ACC112 (cell line): ENCODE results near the gene CYRIA.

Experiments
- H2AFZ ChIP-seq: fragments of 200-600 bp; sonication (generic); one replicate; pipeline ENCODE4 v1.6.0; 2017; ENCODE audit warnings: antibody characterized with exemption, low read length; ENCODE audit not compliant: unreplicated experiment
- H3K27ac ChIP-seq: fragments of 200-600 bp; sonication (generic); 2 replicates; pipeline ENCODE4 v1.5.1; 2014; ENCODE audit warnings: low read depth, mild to moderate bottlenecking, antibody characterized with exemption, low read length, moderate library complexity
- H3K27me3 ChIP-seq: fragments of 200-600 bp; sonication (generic); 2 replicates; pipeline ENCODE4 v1.6.1; 2014; ENCODE audit warnings: mild to moderate bottlenecking, antibody characterized with exemption, low read length, moderate library complexity, mixed read lengths; ENCODE audit not compliant: insufficient read depth
- H3K36me3 ChIP-seq: fragments of 200-600 bp; sonication (generic); 2 replicates; pipeline ENCODE4 v1.6.1; 2016; ENCODE audit warnings: mild to moderate bottlenecking, antibody characterized with exemption, low read length, moderate library complexity, mixed read lengths; ENCODE audit not compliant: insufficient read depth
- H3K4me1 ChIP-seq: fragments of 200-600 bp; sonication (generic); one replicate; pipeline ENCODE4 v1.6.1; 2016; ENCODE audit warnings: low read length, mixed read lengths; ENCODE audit not compliant: insufficient read depth, unreplicated experiment, control insufficient read depth
- H3K4me3 ChIP-seq: fragments of 200-600 bp; sonication (generic); 2 replicates; pipeline ENCODE4 v1.5.1; 2014; ENCODE audit warnings: mild to moderate bottlenecking, low read depth, low read length
- H3K79me2 ChIP-seq: fragments of 200-600 bp; sonication (generic); one replicate; pipeline ENCODE4 v1.6.0; 2016; ENCODE audit warnings: low read length; ENCODE audit not compliant: control insufficient read depth, unreplicated experiment, insufficient read depth

The CYRIA gene

DNA sequence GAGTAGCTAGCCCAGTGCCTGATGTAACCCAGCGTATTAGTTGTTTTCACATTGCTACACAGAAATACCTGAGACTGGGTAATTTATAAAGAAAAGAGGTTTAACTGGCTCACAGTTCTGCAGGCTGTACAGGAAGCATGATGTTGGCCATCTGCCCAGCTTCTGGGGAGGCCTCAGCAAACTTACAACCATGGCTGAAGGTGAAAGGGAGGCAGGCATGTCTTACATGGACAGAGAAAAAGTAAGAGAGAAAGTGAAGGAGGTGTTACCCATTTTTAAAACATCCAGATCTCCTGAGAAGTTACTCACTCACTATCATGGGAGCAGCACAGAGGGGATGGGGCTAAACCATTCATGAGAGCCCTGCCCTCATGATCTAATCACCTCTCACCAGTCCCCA lies 6.1 kb upstream of the CYRIA start:
- peaks cover 33% of the 10 kb centered on the region for H3K27me3 ChIP-seq
- no peak overlapping the region for H3K4me3 ChIP-seq
- no peaks in the 10 kb centered on the region for H3K4me1 ChIP-seq
- H2AFZ ChIP-seq, result no peak overlapping the region
- H3K36me3 ChIP-seq, result no peaks in the 10 kb centered on the region
- no peak overlapping the region for H3K27ac ChIP-seq
- no peaks in the 10 kb centered on the region for H3K79me2 ChIP-seq

DNA sequence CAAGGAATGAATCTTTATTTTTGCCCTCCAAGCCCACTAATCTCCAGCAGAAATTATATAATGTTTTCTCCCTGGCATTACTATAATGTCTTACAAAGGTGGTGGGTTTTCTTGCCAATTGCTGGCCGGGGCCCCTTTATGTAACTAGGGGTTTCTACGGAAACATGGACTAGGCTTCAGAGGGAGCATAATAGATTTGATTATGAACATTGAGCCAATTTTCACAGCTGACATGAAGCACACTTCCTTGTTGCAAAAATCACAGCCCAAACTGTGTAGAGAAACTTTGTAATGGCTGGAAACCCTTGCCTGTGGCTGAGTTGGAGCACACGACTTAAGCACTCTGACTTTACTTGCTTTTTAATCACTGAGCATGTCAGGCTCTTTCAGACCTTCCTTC lies 3.8 kb upstream of the CYRIA start:
- no peaks in the 10 kb centered on the region for H3K36me3 ChIP-seq
- no peaks in the 10 kb centered on the region for H3K79me2 ChIP-seq
- no peak overlapping the region for H3K4me3 ChIP-seq
- no peak overlapping the region for H2AFZ ChIP-seq
- peaks cover 7% of the 10 kb centered on the region for H3K4me1 ChIP-seq
- no peak overlapping the region for H3K27ac ChIP-seq
- peaks cover 39% of the 10 kb centered on the region for H3K27me3 ChIP-seq

DNA sequence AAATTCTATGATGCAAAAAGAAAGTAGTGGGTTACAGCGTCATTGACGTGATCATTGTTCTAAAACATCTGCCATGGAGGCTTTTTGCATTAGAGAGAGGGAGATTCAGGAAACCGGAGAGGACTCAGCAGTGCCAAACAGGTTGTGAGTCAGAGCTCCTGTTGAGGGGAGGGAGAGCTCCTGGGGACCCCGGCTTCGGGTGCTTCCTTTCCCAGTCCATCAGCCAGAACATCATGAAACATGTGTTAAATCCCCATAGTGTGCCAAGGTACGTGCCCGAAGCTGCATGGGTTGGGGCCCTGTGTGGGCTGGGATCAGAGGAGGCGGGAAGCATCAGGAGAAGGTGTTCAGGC lies 791 bp upstream of the CYRIA start:
- H2AFZ ChIP-seq, result peak overlapping the region; percentile 70
- H3K4me3 ChIP-seq, result peak overlapping the region; percentile 78
- H3K4me1 ChIP-seq, result peaks cover 14% of the 10 kb centered on the region

DNA sequence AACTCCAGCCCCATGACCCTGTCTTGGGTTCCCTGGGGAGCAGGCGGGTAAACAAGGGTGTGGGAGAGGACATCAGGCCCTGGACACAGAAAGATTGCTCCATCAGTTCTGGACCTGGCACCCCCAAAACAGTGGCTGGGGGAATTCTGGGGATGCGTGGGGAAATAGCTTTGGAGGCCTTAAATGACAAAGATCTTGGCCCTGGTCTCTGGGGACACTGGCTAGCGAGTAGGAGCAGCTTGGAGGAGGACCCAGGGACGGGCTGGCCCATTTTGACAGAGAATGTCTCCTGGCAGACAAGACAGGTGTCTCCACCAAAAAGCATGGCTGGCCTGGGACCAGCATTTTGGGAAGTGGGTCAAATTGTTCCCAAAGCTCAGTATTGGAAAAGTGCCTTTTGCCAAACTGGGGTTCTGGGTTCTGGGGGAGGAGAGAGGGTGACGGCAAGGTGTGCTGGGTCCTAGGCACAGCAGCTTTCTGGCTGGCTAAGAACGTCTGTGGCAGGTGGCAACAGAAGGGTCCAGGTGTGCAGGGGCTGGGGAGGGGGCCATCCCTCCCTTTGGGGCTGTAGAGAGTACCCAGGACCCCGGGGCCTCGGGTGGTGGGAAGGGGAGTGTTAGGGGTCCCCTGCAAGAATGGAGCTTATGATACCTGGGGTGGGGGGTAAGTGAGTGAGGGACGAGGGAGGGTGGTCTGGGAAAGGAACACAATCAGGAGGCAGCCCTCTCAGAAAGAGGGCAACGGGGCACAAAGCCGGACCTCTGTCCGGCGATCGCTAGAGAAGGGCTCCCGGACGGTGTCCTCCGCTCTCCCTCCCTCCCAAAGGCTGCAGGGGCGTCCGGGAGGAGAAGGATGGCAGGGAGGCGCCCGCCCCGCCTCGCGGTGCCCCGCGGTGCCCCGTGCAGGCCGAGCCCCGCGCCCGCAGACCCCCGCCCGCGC lies 556 bp downstream of the CYRIA start:
- Histone ChIP-seq H2AFZ (no peak overlapping the region), H3K4me1 (peaks cover 14% of the 10 kb centered on the region), H3K4me3 (peak overlapping the region; percentile 77), H3K36me3 (no peaks in the 10 kb centered on the region), H3K27me3 (peaks cover 38% of the 10 kb centered on the region), H3K27ac (no peak overlapping the region), H3K79me2 (no peaks in the 10 kb centered on the region)

More for the DNA sequence above, 791 bp upstream of the CYRIA start:
- Histone ChIP-seq H3K27me3 (peaks cover 38% of the 10 kb centered on the region), H3K27ac (peak overlapping the region; percentile 42; the same call in 1 of the 2 replicates), H3K79me2 (no peaks in the 10 kb centered on the region), H3K36me3 (no peaks in the 10 kb centered on the region)

DNA sequence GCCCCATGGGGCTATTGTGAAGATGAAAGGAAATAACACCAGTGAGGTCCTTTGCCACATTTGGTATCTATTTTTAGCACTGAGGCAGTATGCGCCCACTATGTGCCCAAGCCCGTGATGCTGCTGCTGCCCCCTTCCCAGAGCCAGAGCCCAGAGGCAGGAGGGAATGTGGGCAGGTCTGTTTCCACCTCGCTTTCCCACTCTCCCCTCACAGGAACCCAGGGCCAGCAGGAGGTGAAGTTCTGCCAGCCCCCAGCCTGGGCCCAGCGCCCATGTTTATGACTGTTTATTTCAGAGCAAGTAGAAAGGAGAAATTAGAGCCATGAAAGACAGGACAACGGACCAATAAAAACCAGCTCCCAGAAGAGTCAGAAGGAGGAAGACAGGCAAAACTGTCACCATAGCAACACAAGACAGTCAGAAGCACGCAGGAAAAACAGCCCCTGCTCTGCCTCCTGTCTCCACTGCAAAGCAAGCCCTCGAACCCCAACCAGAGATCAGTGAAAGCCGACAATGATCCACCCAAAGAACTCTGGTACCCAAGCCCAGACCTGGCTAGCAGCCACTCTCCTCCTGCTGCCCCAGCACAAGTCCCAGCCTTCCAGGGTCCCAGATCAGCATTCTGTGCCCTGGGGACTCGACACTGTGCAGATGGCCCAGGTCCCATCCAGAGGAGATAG lies 1.4 kb downstream of the CYRIA start:
- peaks cover 34% of the 10 kb centered on the region for H3K27me3 ChIP-seq
- H3K4me3 ChIP-seq, result peak overlapping the region; percentile 77; the same call in 1 of the 2 replicates
- peaks cover 14% of the 10 kb centered on the region for H3K4me1 ChIP-seq
- no peaks in the 10 kb centered on the region for H3K79me2 ChIP-seq
- H3K27ac ChIP-seq, result no peak overlapping the region
- no peak overlapping the region for H2AFZ ChIP-seq
- H3K36me3 ChIP-seq, result no peaks in the 10 kb centered on the region

DNA sequence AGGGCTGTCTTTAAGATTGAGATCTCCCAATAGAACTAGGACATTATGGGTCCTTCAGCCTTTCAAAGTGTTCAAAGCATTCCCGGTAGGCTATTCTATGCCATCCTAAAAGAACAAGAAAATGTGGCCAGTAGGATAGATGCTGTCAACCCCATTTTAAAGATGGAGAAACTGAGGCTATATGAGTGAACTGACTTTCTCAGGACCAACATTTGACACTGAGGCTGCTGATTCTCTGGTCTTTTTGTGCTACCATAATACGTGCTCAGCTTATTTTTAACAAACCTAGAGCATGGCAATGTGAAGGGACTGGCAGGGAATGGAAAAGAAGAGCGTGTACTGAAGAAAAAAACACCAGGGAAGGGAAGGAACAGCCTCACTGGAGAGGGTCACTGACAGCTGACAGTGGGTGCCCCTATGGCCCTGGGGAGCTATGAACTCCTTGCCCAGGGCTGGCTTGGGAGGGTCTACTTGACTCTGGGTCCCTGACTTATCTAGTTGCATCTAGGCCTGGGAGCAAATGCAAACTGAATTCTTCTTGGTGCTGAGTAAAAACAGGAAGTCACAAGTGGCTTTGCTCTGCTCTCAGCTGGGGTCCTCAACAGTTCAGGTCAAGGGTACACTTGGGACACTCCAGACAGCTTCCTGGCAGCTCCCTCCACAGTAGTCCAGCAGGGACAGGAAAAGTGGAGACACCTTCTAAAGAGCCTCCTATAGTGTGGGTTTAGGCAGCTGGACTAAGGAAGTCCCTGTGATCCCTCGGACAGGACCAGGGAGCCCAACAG lies 2.3 kb downstream of the CYRIA start:
- peaks cover 32% of the 10 kb centered on the region for H3K27me3 ChIP-seq
- no peak overlapping the region for H3K4me3 ChIP-seq
- H3K4me1 ChIP-seq, result peaks cover 14% of the 10 kb centered on the region
- no peak overlapping the region for H3K27ac ChIP-seq
- no peak overlapping the region for H2AFZ ChIP-seq
- no peaks in the 10 kb centered on the region for H3K79me2 ChIP-seq
- no peaks in the 10 kb centered on the region for H3K36me3 ChIP-seq

DNA sequence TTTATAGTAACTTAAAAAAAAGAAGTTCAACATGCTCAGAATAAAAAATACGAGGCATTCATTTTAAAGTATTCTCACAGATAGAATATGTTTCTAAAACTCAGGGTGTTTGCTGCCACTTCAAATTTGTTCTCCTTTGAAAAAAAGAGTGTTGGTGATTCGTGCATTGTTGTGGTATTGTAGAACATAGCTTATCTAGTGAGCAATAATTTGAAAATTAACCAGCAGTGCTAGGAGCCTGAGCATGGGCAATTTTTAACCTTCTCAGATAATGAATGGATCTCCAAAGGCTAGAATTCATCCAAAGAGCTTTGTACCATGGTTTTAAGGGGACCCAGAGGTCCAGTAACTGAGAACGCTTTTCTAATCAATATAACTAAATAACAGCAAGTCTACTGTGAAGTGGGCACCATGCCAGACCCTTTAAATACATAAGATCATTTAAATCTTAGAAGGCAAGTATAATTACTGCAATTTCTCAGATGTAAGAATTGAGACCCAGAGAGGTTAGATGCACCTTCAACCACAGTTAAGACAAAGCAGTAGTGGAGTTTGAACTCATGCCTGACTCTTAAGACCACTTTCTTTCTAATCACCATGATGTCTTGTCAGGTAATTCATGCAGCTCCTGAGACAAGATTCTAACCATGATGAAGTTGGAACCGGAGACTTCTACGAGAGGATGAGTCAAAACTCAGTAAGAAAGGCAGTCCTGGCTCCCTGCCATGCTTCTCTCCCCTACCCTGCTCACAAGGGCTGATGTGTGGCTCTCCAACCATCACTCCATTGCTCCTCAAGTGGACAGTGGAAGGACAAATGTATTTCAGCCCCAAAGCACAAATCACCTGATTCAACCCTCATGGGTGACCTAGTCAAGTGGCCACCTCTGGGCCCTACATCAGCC lies 3.4 kb downstream of the CYRIA start:
- Histone ChIP-seq H3K4me3 (no peak overlapping the region), H3K27me3 (peaks cover 24% of the 10 kb centered on the region), H3K4me1 (peaks cover 14% of the 10 kb centered on the region), H3K79me2 (no peaks in the 10 kb centered on the region), H2AFZ (no peak overlapping the region), H3K27ac (no peak overlapping the region), H3K36me3 (no peaks in the 10 kb centered on the region)

DNA sequence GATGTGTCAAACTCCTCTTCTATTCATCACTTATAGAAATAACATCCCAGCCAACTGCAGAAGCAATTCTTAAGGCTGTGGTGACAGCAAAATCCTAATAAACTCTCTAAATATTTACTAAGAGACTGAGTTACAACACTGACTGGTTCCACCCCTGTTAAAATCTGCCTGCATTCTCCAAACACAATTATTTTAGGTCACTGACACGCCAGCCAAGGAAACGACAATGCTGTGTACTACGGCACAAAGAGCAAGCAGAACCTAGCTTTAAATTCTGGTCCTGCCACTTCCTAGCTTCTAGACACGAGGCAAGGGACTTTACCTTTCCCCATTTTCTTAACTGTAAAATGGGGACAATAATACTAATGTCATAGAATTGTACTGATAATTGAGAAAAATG lies 4.1 kb downstream of the CYRIA start:
- no peaks in the 10 kb centered on the region for H3K36me3 ChIP-seq
- H3K27ac ChIP-seq, result no peak overlapping the region
- H2AFZ ChIP-seq, result no peak overlapping the region
- no peak overlapping the region for H3K4me3 ChIP-seq
- H3K4me1 ChIP-seq, result peaks cover 19% of the 10 kb centered on the region
- no peaks in the 10 kb centered on the region for H3K79me2 ChIP-seq
- peaks cover 24% of the 10 kb centered on the region for H3K27me3 ChIP-seq

DNA sequence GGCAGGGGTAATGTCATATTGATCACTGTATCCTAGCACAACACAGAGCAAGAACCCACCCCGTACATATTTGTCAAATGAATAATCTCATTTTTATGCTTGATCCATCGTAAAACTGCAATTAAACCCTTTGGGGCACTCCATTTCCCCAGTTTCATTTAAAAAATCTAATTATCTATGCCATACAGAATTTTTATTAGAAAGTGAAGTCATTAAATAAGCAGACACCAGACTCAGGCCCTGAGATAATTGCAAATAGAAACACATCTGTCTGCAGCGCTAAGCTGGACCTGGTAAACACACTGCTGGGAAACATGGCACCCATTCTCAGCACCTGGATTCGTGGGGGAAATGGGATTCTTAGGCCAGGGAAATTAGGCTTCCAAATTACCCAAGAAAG lies 5.1 kb downstream of the CYRIA start:
- no peak overlapping the region for H3K27ac ChIP-seq
- H3K79me2 ChIP-seq, result no peaks in the 10 kb centered on the region
- H3K4me1 ChIP-seq, result peaks cover 19% of the 10 kb centered on the region
- H3K4me3 ChIP-seq, result no peak overlapping the region
- H3K36me3 ChIP-seq, result no peaks in the 10 kb centered on the region
- H2AFZ ChIP-seq, result no peak overlapping the region
- peaks cover 20% of the 10 kb centered on the region for H3K27me3 ChIP-seq

DNA sequence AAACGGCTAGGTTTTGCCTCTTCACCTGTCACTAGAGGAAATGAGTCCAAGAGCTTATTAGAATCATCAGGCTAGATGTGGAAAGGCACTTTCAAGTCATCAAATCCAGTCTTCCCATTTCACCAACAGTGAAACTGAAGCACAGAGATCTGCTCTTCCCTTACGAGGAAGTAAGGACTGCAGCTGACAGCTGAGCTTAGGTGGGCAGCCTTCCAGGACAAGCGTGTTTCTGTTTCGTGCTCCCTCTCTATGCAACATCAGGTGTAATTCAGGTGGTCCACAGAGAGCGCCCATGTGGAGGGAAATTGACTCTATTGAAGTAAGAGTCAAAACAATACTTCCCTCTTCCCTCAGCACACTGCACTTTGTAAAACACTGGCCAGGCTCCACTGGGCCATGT lies 5.5 kb downstream of the CYRIA start:
- Histone ChIP-seq H3K4me3 (no peak overlapping the region), H3K79me2 (no peaks in the 10 kb centered on the region), H3K27ac (no peak overlapping the region), H3K27me3 (peaks cover 18% of the 10 kb centered on the region), H3K4me1 (peaks cover 19% of the 10 kb centered on the region), H2AFZ (no peak overlapping the region), H3K36me3 (no peaks in the 10 kb centered on the region)
